ENCODE results near the gene ANO3.

DNA sequence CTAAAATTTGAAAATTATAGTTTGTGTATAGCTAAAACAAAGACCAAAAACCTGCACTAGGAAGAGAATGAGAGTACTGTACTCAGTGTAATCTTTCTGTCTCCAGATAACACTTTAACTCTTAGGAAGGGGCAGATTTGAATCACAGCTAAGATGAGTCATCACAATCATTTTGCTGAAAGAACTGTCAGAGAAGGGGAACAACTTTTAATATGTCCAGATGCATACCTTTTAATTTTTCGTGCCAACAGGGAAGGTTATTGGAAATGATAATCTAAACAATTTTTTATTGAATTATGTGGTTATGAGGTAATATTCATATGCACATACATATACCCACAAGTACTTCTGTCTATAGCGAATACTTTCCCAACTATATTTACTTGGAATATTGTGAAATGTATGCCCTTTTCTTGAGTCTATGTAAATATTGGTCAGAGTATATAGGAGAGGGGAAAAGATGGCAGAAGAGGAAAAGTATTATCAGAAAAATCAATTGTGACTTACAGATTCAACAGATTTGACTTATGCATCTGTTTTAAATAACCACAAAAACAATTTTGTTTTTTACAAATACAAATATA is 291.2 kb downstream of the ANO3 start:
- TF ChIP-seq CTCF (conservative IDR thresholded peaks at IDR 0.05; ENCODE audit: low read length) (no peak), EZH2phosphoT487 (IDR thresholded peaks at IDR 0.05; ENCODE audit: borderline replicate concordance) (no peak)
